Activated CD4-positive, alpha-beta T cell treated with anti-CD3 and anti-CD28 coated beads for 48 hours (primary cell): Measurements from ENCODE around the gene CXCL9.
"Not testable (repeated sequence)": the region's sequence is repeated elsewhere in the genome, so short reads cannot be mapped to it uniquely, and the experiment has no call there.

ENCODE experiments used
- DNase-seq: peaks from one replicate; pipeline ENCODE4 v3.0.0-alpha.2; 2020

The CXCL9 gene

GRCh38 chr4:76011700-76012387 is 4.5 kb upstream of the CXCL9 start:
- no peak for DNase-seq

- DNase-seq, result no peak
Observed at GRCh38 chr4:76011018-76011670, 3.8 kb upstream of the CXCL9 start.

- DNase-seq, result no peak
Observed at GRCh38 chr4:76010576-76010975, 3.3 kb upstream of the CXCL9 start.

GRCh38 chr4:76009311-76009710 is 2.0 kb upstream of the CXCL9 start:
- no peak for DNase-seq

- no peak for DNase-seq
Observed at GRCh38 chr4:76003620-76004019, 3.7 kb downstream of the CXCL9 start.

- no peak for DNase-seq
Observed at GRCh38 chr4:76003035-76003434, 4.3 kb downstream of the CXCL9 start.

GRCh38 chr4:76002176-76002575 is 5.1 kb downstream of the CXCL9 start:
- no peak for DNase-seq

- no peak for DNase-seq
Observed at GRCh38 chr4:76001700-76002099, 5.6 kb downstream of the CXCL9 start.

GRCh38 chr4:76000279-76000678 is 7.0 kb downstream of the CXCL9 start:
- no peak for DNase-seq

- DNase-seq, result not testable (repeated sequence)
Observed at GRCh38 chr4:75998525-75999147, 8.7 kb downstream of the CXCL9 start.

- DNase-seq, result no peak
Observed at GRCh38 chr4:75997946-75998345, 9.4 kb downstream of the CXCL9 start.

GRCh38 chr4:75997081-75997480 is 10.2 kb downstream of the CXCL9 start:
- no peak for DNase-seq

- no peak for DNase-seq
Observed at GRCh38 chr4:75995727-75996126, 11.6 kb downstream of the CXCL9 start.

GRCh38 chr4:75992462-75992861 is 14.8 kb downstream of the CXCL9 start:
- DNase-seq, result no peak

- DNase-seq, result no peak
Observed at GRCh38 chr4:75989846-75990528, 17.3 kb downstream of the CXCL9 start.

- no peak for DNase-seq
Observed at GRCh38 chr4:75985116-75985515, 22.2 kb downstream of the CXCL9 start.

- DNase-seq, result no peak
Observed at GRCh38 chr4:75980576-75980975, 26.7 kb downstream of the CXCL9 start.

GRCh38 chr4:75976177-75976576 is 31.1 kb downstream of the CXCL9 start:
- DNase-seq, result no peak

GRCh38 chr4:75973766-75974165 is 33.5 kb downstream of the CXCL9 start:
- no peak for DNase-seq

GRCh38 chr4:75968084-75968483 is 39.2 kb downstream of the CXCL9 start:
- DNase-seq, result no peak

- DNase-seq, result no peak
Observed at GRCh38 chr4:75963558-75963957, 43.8 kb downstream of the CXCL9 start.

GRCh38 chr4:75962072-75962471 is 45.2 kb downstream of the CXCL9 start:
- not testable (repeated sequence) for DNase-seq

- not testable (repeated sequence) for DNase-seq
Observed at GRCh38 chr4:75958546-75958945, 48.8 kb downstream of the CXCL9 start.

- not testable (repeated sequence) for DNase-seq
Observed at GRCh38 chr4:75954811-75955210, 52.5 kb downstream of the CXCL9 start.
